Measurements from ENCODE around the gene NFIB. TPM values are rescaled to one million over a fixed set of nuclear protein-coding genes. Genes with fewer than 3 reads are reported as not detected.

The NFIB gene
- total and polyA plus RNA-seq, 8 donors: 6.7 to 624 (median 71.4) TPM

DNA sequence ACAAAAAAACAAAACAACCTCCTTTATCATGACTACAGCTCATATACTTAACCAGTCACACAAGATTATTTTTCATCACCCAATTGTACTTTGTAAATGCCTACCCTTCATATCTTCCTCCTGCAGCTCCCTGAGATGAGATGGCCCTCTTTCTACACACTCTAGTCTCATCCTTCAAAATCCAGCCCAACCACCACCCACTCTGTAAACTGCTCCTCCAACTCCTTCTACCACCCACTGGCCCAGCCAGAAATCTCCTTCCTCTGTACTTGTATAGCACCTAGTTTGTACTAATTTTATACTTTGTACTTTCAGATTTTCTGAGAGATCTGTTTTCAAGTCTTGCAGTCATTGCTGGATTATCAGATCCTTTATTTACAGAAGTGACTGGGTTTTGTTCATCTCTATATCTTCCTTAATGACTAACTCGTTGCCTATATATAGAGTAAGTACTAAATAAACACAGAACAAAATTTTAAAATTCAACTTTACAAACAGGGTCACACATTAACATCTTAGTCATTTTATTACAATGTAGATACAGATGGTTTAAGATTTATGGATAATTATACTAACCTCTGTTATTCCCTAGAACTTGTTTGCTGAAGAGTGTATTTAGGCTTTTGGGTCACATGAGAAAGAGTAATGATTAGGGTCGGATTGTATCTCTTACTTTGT, 155.7 kb downstream of the NFIB start:
- DNase-seq: no peak
- Histone ChIP-seq H3K36me3 (no peaks in the 10 kb centered on the region), H3K27ac (no peak overlapping the region), H3K27me3 (no peaks in the 10 kb centered on the region), H3K4me3 (no peak overlapping the region), H3K4me1 (peaks cover 9 to 55% (median 30%) of the 10 kb centered on the region in 4 donors), H3K9me3 (no peaks in the 10 kb centered on the region)
- TF ChIP-seq POLR2A (IDR thresholded peaks at IDR 0.05): no peak
- no peak for TF ChIP-seq EP300 (IDR thresholded peaks at IDR 0.05)
- TF ChIP-seq POLR2AphosphoS5 (IDR thresholded peaks at IDR 0.05): no peak
- TF ChIP-seq, protein P1, sequence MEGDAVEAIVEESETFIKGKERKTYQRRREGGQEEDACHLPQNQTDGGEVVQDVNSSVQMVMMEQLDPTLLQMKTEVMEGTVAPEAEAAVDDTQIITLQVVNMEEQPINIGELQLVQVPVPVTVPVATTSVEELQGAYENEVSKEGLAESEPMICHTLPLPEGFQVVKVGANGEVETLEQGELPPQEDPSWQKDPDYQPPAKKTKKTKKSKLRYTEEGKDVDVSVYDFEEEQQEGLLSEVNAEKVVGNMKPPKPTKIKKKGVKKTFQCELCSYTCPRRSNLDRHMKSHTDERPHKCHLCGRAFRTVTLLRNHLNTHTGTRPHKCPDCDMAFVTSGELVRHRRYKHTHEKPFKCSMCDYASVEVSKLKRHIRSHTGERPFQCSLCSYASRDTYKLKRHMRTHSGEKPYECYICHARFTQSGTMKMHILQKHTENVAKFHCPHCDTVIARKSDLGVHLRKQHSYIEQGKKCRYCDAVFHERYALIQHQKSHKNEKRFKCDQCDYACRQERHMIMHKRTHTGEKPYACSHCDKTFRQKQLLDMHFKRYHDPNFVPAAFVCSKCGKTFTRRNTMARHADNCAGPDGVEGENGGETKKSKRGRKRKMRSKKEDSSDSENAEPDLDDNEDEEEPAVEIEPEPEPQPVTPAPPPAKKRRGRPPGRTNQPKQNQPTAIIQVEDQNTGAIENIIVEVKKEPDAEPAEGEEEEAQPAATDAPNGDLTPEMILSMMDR (IDR thresholded peaks at IDR 0.05): no peak
- intact Hi-C loops (cut with DNase I; ENCODE audit: low total_unique reads): no loop called here
- WGBS, 5 donors: 53 to 72% (median 67%) methylated on average over 2 of the region's 2 CpGs

DNA sequence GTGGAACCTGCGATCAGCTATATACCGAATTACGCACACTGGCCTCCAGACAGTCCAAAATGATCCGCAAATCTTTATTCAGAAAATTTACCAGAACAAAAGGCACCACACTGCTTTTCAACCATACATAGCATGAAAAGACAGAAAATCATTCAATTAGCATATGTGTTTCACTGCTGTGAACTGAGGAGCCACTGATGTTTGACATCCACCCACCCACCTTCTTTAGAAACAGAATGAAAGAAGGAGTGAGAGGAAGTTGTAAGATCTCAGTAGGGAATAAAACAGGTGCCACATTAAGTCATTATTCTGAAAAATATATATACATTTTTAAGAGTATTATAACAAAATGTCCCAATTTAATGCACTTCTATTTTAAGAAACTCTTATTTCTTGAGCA, 156.8 kb downstream of the NFIB start:
- peaks cover 9 to 57% (median 35%) of the 10 kb centered on the region in 4 donors for H3K4me1 ChIP-seq
- TF ChIP-seq EP300 (IDR thresholded peaks at IDR 0.05) (no peak), POLR2AphosphoS5 (IDR thresholded peaks at IDR 0.05) (no peak), POLR2A (IDR thresholded peaks at IDR 0.05) (no peak)
- TF ChIP-seq, protein P1 (IDR thresholded peaks at IDR 0.05): no peak
- DNase-seq: no peak
- H3K4me3 ChIP-seq: no peak overlapping the region
- 95 to 100% (median 97%) methylated on average over 4 of the region's 4 CpGs for WGBS, 5 donors
- H3K36me3 ChIP-seq: no peaks in the 10 kb centered on the region
- intact Hi-C loops (cut with DNase I; ENCODE audit: low total_unique reads): no loop called here
- no peaks in the 10 kb centered on the region for H3K9me3 ChIP-seq
- no peaks in the 10 kb centered on the region for H3K27me3 ChIP-seq
- no peak overlapping the region for H3K27ac ChIP-seq

DNA sequence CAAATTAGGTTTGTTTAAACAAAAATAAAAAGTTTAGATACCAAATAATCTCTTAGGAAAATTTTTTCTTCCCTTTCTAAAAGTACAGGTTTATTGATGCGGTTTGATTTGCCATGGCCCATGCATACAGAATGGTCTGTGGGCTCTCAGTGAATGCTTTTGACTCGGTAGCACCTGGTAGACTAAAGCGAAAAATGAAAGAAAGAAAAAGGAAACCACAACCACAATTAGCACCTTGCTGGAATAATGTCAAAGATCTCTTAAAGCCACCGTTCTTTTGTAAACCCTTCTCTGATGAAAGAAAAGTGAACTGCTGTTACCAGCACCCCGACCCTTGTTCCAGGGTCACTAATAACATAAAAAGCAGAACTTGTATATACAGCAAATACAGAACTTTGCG, 157.9 kb downstream of the NFIB start:
- WGBS, 5 donors: 42 to 55% (median 46%) methylated on average over 6 of the region's 6 CpGs
- Histone ChIP-seq H3K4me3 (no peak overlapping the region), H3K27ac (no peak overlapping the region), H3K27me3 (no peaks in the 10 kb centered on the region), H3K4me1 (peaks cover 9 to 56% (median 41%) of the 10 kb centered on the region in 4 donors), H3K36me3 (no peaks in the 10 kb centered on the region), H3K9me3 (no peaks in the 10 kb centered on the region)
- no peak for DNase-seq
- intact Hi-C loops (cut with DNase I; ENCODE audit: low total_unique reads): no loop called here
- TF ChIP-seq EP300 (IDR thresholded peaks at IDR 0.05): no peak
- TF ChIP-seq POLR2A (IDR thresholded peaks at IDR 0.05): no peak
- TF ChIP-seq, protein P1 (IDR thresholded peaks at IDR 0.05): no peak

- DNase-seq: no peak
- H3K4me3 ChIP-seq: no peak overlapping the region
- H3K27ac ChIP-seq: no peak overlapping the region
- H3K4me1 ChIP-seq: peaks cover 9 to 54% (median 38%) of the 10 kb centered on the region in 4 donors
- H3K36me3 ChIP-seq: no peaks in the 10 kb centered on the region
- TF ChIP-seq EP300 (IDR thresholded peaks at IDR 0.05) (no peak), POLR2AphosphoS5 (IDR thresholded peaks at IDR 0.05) (no peak)
- intact Hi-C loops (cut with DNase I; ENCODE audit: low total_unique reads): no loop called here
- H3K27me3 ChIP-seq: no peaks in the 10 kb centered on the region
- WGBS, 5 donors: 7 to 33% (median 28%) methylated on average over 1 of the region's 1 CpG
- no peaks in the 10 kb centered on the region for H3K9me3 ChIP-seq
Observed at GRCh38 chr9:14155237-14155636, 158.7 kb downstream of the NFIB start.

DNA sequence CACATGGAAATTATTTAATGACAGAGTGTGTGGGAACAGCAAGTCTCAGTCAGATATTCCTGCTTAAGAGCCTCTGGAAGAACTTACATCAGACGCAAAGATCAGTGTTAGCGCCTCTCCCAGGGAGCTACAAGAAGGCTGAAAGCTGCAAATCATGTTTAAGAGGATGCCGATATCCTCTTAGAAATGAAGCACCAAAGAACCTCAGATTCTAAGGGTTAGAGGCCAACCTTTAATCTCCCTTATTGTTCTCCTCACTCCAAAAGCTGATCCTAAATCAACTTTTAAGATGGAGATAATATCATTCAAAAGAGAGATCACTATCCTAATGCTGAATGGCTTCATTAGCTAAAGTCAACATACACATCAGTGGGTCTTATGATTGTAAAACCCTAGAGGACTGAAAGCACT, 160.6 kb downstream of the NFIB start:
- H3K27ac ChIP-seq: no peak overlapping the region
- H3K9me3 ChIP-seq: no peaks in the 10 kb centered on the region
- no peak overlapping the region for H3K4me3 ChIP-seq
- peak in 1 of 2 donors; percentile 57 for DNase-seq
- 69 to 88% (median 75%) methylated on average over 3 of the region's 3 CpGs for WGBS, 5 donors
- no peaks in the 10 kb centered on the region for H3K27me3 ChIP-seq
- intact Hi-C loops (cut with DNase I; ENCODE audit: low total_unique reads): no loop called here
- H3K36me3 ChIP-seq: no peaks in the 10 kb centered on the region
- H3K4me1 ChIP-seq: peaks cover 9 to 43% (median 28%) of the 10 kb centered on the region in 4 donors
- no peak for TF ChIP-seq POLR2A (IDR thresholded peaks at IDR 0.05)
- TF ChIP-seq POLR2AphosphoS5 (IDR thresholded peaks at IDR 0.05): no peak

All from stomach (tissue), 9 donors.